GM21381 (cell line): ENCODE results near the gene CENPE.
"Not testable (repeated sequence)": the region's sequence is repeated elsewhere in the genome, so short reads cannot be mapped to it uniquely, and the experiment has no call there.

ENCODE experiments used
- ATAC-seq: cut with Tn5 transposase; IDR thresholded peaks from one replicate; pipeline ENCODE4 v1.9.1; 2021; ENCODE audit warnings: mild to moderate bottlenecking, moderate library complexity; ENCODE audit not compliant: unreplicated experiment

CENPE gene, protein sequence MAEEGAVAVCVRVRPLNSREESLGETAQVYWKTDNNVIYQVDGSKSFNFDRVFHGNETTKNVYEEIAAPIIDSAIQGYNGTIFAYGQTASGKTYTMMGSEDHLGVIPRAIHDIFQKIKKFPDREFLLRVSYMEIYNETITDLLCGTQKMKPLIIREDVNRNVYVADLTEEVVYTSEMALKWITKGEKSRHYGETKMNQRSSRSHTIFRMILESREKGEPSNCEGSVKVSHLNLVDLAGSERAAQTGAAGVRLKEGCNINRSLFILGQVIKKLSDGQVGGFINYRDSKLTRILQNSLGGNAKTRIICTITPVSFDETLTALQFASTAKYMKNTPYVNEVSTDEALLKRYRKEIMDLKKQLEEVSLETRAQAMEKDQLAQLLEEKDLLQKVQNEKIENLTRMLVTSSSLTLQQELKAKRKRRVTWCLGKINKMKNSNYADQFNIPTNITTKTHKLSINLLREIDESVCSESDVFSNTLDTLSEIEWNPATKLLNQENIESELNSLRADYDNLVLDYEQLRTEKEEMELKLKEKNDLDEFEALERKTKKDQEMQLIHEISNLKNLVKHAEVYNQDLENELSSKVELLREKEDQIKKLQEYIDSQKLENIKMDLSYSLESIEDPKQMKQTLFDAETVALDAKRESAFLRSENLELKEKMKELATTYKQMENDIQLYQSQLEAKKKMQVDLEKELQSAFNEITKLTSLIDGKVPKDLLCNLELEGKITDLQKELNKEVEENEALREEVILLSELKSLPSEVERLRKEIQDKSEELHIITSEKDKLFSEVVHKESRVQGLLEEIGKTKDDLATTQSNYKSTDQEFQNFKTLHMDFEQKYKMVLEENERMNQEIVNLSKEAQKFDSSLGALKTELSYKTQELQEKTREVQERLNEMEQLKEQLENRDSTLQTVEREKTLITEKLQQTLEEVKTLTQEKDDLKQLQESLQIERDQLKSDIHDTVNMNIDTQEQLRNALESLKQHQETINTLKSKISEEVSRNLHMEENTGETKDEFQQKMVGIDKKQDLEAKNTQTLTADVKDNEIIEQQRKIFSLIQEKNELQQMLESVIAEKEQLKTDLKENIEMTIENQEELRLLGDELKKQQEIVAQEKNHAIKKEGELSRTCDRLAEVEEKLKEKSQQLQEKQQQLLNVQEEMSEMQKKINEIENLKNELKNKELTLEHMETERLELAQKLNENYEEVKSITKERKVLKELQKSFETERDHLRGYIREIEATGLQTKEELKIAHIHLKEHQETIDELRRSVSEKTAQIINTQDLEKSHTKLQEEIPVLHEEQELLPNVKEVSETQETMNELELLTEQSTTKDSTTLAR (N-terminal part only)

DNA sequence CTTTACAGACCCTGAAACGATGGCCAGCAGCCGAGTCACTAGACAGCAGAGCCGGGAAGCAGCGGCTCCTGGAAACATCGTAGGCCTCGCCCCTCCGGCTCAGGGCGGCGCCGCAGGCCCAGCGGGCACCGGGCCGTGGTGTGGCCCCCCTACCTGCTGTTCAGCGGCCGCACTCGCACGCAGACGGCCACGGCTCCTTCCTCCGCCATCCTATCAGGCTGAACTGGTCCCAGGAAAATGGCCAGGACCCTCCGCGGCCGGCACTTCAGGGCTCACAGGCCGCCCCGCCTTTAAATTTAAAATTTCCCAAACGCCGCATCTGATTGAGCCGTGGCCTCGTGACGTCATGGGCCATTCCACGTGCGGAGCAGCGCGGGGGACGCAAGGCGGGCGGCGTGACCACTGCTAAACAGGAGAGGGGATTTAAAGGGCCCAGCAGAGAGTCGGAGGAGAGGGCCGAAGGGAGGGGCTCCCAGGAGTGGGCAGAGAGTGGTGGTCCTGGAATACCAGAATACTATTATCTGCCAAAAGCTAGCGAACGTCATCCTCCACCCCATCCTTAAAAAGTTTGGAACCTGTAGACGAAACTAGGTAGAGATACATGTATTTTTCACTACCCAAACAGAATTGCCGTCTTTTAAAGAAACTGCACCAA, at the start of gene CENPE:
TSS of gene CENPE (minus strand) at position 233 of the 655 bp plus-strand sequence. CDS start at position 209, 24 bp downstream.
- peak; percentile 92 for ATAC-seq

DNA sequence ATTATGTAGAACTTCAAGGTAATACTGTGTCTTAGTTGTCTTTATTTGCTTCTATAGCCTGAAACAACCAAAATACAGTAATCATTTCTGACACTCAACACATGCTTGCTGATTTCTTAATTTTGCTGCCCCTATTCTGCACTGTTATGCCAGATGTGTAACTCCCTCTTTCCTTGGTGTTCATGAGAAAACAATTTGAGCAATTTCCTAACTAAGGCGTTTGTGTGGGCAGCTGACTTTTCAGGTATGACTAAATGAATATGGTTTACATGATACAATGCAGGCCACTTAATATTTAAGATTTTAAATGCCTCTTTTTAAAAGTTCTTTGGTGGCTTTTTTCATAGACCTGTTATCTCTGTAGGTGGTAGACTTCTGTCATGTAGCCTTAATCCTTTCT, 46.1 kb upstream of the CENPE start:
- ATAC-seq = no peak

DNA sequence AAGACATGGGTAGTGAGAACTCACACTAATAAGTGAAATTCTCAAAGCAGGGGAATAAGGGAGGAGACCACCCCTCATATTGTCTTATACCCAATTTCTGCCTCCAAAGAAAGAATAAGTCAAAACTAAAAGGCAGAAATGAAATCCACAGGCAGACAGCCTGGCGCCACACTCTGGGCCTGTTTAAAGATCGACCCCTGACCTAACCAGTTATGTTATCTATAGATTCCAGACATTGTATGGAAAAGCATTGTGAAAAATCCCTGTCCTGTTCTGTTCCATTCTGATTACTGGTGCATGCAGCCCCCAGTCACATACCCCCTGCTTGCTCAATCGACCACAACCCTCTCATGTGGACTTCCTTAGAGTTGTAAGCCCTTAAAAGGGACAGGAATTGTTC, 32.8 kb upstream of the CENPE start:
- ATAC-seq = not testable (repeated sequence)

DNA sequence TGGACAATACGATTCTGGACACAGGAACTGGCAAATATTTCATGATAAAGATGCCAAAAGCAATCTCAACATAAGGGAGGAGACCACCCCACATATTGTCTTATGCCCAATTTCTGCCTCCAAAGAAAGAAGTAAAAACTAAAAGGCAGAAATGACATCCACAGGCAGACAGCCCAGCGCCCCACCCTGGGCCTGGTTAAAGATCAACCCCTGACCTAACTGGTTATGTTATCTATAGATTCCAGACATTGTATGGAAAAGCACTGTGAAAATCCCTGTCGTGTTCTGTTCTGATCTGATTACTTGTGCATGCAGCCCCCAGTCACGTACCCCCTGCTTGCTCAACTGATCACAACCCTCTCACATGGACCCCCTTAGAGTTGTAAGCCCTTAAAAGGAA, 25.4 kb upstream of the CENPE start:
- not testable (repeated sequence) for ATAC-seq

DNA sequence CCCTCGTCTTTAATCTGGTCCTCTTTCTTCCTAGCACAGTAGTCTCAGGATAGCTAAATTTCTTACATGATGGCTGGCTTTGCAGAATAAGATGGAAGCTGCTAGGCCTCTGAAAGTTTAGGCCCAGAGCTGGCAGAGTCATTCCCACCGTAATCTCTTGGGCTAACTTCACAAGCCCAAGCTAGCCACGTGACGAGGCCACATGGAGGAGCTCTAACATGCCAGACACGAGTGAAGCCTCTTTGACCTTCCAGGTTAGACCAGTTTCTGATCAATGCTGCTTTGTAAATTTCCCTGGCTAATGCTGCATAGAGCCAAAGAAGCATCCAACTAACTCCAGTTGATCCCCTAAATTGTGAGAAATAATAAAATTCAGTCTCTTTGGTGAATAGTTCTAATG, 9.5 kb upstream of the CENPE start:
- no peak for ATAC-seq

DNA sequence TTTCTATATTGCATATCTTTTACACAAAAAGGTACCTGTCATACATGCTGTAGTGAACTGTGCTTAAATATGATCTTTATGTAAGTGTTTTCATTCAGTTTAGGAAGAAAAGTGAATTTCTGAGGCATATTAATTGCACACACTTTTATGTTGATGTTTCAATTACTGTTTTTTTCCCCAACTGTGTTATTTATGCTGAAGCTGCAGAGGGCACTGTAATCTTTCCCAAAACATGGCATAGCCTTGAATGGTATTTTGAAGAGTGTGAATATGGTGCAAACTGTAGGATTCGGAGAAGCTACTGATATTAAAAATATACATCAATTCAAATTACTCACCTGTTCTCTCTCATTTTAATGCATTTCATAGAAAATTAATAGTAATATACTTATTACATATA, 6.0 kb upstream of the CENPE start:
- ATAC-seq = no peak

DNA sequence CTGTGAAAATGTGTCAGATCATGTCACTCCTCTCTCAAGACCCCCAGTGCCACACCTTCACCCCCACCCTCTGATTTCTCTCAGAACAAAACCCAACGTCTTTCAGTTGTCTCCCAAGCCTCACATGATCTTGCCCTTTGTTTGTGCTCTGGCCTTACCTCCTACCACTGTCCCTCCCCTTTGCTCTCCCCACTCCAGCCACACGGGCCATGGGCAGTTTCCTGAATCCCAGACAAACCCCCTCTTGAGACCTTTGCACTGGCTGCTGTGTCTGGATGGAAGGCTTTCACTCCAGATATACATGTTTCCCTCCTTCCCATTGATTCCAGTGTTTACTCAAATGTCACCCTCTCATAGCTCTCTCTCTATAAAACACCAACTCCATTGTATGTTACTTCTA, 3.6 kb upstream of the CENPE start:
- ATAC-seq = no peak

DNA sequence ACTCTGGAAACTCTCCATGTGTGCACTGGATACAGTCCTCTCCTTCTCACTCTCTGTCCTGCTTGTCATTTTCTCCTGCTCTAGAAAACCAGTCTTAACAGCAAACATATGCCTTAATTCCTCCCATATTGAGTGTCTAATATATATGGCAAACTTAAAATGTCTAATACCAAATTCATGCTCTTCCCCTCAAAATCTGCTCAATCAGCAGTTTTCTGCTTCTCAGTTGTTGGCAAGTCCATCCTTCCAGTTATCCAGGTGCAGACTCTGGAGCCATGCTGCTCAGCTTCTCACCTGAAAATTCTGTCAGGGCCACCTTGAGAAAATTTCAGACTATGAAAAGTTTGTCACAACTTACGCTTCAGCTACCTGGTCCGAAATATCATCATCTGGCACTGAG, 3.1 kb upstream of the CENPE start:
- ATAC-seq = no peak

DNA sequence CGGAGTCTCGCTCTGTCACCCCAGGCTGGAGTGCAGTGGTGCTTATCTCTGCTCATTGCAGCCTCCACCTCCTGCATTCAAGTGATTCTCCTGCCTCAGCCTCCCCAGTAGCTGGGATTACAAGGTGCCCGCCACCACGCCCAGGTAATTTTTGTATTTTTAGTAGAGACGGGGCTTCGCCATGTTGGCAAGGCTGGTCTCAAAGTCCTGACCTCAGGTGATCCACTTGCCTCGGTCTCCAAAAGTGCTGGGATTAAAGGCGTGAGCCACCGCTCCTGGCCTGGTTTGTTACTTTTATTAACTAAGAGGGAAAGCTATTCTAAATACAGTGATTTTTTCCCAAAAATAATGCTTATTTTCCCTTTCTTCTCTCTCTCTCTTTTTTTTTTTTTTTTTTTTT, 866 bp upstream of the CENPE start:
- ATAC-seq = no peak

DNA sequence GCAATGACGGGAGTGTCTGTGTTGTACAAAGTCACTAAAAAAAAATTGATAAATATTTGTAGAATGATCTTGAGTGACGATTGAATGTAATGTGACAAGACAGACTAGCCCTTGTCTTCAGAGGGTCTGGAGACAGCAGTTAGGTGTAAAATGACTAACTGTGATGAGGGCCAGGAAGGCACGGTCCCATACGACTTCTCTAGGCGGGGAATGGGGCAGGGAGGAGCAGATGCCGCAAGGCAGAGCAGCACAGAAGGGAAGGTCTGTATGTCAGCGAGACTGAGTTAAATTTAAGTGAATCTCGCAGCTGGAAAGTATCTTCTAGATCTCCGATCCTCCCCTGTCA, 405 bp downstream of the CENPE start:
- peak; percentile 47 for ATAC-seq

DNA sequence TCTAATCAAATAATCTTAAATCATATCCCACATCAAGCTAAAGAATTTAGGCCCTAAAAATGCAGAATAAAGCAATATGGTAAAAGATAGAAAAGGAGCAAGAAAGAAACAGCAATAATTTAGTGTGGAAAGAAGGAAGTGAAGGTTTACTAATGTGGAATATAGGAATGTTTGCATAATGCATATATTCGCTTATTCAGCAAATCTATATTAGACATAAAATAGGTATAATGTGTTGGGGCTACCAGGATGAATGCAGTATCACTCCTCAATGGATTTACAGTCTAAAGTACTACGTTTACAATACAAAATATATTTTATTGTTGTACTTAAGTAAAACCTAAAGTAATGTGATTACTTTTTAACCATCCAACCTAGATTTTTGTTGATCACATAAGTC, 4.7 kb downstream of the CENPE start:
- ATAC-seq = no peak

DNA sequence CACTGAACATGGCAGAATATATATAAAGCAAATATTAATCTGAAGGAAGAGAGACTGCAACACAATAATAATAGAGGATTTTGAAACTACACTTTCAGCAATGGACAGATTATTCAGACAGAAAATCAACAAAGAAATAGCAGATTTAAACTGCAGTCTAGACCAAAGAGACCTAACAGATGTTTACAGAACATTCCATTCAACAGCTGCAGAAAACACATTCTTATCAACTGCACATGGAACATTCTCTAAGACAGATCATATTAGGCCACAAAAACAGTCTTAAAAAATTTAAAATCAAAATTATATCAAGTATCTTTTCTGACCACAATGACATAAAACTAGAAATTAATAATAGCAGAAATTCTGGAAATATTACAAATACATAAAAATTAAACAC, 27.1 kb downstream of the CENPE start:
- no peak for ATAC-seq

DNA sequence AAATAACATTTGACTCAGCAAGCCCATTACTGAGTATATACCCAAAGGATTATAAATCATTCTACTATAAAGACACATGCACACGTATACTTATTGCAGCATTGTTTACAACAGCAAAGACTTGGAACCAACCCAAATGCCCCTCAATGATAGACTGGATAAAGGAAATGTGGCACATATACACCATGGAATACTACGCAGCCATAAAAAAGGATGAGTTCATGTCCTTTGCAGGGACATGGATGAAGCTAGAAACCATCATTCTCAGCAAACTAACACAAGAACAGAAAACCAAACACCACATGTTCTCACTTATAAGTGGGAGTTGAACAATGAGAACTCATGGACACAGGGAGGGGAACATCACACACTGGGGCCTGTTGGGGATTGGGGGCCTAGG, 28.4 kb downstream of the CENPE start:
- ATAC-seq = not testable (repeated sequence)

DNA sequence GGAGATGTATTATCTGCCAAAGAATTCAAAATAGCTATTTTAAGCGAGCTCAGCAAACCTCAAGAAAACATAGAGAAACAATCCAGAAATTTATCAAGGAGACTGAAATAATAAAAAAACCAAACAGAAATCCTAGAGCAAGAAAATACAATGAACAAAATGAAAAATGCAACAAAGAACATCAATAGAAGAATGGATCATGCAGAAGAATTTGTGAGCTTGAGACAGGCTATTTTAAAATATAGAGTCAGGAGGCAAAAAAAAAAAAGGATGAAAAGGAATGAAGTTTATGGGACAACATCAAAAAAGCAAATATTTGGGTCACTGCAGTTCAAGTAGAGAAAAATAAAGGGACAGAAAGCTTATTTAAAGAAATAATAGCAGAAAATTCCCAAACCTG, 29.1 kb downstream of the CENPE start:
- no peak for ATAC-seq

DNA sequence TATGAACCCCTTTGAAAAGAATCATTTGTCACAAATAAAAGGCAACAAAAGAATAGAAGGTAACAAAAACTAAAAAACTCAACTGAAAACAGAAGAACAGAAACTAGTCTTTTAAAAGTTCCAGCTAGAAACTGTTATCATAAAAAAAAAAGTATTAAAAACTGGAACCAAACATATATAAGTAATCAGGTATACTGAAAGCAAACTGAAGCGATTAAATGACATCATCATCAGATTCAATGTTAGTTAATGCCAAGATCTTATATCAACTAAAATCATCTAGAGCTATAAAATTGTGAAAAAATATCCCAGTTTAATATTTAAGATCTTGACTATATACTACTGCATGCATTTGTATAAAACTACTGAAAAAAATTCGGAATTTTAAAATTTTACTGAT, 36.0 kb downstream of the CENPE start:
- ATAC-seq = no peak

DNA sequence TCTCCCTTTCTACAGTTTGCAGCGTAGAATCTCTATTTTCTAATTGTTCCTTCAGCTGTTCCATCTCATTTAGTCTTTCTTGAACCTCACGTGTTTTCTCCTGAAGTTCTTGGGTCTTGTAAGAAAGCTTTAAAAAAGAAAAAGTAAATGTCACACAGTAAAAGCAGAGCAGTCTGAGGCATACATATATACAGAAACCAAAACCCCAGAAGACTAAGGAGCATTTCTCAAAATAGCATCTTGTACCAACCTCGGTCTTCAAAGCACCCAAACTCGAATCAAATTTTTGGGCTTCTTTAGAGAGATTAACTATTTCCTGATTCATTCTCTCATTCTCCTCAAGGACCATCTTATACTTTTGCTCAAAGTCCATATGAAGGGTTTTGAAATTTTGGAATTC, 39.4 kb downstream of the CENPE start:
- no peak for ATAC-seq

DNA sequence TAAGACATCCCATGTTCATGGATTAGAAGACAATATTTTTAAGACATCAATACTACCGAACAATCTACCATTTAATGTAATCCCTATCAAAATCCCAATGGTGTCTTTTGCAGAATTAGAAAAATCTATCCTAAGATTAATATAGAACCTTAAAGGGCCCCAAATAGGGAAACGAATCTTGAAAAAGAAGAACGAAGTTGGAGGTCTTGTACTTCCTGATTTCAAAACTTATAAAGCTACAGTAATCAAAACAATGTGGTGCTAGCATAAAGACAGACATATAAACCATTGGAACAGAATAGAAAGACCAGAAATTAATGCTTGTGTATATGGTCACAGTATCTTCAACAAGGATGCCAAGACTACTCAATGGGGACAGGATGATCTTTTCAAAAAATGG, 42.0 kb downstream of the CENPE start:
- no peak for ATAC-seq

DNA sequence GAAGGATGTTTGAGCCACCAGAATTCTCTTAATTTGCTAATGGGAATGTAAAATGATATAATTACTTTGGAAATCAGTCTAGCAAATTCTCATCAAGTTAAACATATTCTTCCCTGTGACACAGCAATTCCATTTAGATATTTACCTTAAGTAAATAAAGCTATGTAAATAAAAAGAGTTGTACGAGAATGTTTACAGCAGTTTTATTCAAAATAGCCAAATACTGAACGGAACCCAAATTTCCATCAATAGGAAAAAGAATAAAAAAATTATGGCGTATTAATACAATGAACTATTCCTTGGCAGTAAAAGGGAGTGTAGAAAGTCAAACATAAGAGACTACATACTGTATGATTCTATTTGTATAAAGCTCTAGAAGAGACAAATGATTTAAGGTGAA, 45.8 kb downstream of the CENPE start:
- no peak for ATAC-seq

DNA sequence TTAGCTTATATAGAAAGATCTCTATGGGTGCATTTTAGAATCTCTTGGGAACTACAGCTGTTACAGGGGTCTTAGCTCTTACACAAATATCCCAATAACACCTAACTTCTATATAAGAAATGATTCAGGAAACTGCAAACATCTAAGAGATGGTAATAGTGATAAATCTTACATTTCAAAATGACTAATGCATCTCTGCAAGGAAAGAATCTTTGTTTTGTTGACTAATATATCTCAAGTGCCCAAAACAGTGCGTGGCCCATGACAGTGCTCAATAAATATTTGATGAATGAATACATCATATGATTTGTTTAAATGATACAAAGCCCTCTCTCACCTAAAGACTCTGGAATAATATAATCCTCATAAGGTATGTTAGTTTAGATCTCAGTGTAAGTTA, 47.5 kb downstream of the CENPE start:
- ATAC-seq = no peak

DNA sequence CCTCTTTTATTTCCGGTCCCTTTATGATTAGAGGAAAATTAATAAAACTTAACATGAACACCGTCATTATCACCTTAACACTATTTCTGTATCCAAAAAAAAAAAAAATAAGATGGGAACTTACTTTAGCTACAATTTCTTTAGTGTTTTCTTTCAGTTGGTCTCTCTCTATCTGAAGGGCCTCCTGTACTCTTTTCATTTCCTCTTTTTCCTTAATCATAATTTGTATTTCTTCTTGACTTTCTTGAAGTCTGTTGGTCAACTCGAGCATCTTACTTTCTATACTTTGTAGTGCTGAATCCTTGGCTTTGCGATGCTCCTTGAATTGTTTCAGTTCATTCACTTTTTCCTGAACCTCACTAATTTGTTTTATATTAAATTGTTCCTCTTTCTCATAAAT, 53.2 kb downstream of the CENPE start:
- no peak for ATAC-seq

DNA sequence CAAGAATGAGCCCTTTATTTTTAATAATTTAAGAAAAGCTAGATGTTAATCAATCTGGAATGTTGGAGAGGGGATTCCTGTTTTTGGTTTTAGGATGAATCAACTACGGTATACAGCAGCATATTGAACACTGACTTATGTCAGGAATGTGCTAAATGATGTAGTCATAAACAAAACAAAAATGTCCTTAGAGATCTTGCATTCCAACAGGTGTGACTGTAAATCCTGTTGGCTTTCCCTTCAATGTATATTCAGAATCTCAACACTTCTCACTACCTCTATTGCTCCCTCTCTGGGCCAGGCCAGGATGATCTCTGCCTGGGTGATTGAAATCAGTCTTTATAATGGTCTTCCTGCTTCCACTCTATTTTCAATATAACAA, 60.7 kb downstream of the CENPE start:
- no peak for ATAC-seq
